GM18951 (cell line): Measurements from ENCODE around the gene APBB2.

Source experiments
- POLR2A ChIP-seq: IDR thresholded peaks from 4 replicates; pipeline ENCODE4 v1.6.1; 2011; ENCODE audit warnings: mild to moderate bottlenecking; ENCODE audit not compliant: insufficient read length, insufficient read depth; ENCODE audit errors: extremely low read depth
- in situ Hi-C: fragments of 300-500 bp; cut with MboI; formaldehyde crosslinking; loops from one replicate; pipeline ENCODE4 v1.12.0; 2022; ENCODE audit warnings: low sequenced_read_pairs, mixed read lengths, inconsistent platforms; ENCODE audit not compliant: unreplicated experiment

Gene APBB2

DNA sequence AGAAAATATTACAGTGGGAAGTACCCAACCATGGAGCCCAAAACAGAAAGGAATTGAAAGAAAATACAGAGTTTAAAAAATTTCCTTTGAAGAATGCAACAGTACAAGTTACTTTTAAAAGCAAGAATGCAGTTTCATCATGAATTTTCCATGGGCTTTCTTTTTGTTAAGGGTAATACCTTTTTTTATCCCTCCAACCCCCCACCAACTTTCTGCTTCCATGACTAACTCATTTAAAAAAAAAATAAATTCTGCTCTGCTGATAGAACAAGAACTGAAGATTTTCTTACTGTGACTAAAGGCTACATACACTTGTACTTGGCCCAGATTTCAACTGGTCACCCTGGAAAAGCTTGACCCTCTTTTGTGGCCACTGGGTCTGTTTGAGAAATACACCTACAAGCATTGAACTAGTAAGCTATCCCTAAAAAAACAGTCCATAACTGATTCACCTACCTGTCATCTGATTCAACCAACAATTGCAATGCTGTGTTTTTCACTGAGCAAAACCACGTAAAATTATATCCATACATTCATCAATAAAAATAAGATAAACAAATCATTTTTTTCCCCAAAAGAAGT lies 250.4 kb downstream of the APBB2 start:
- in situ Hi-C loops, result no loop called here
- TF ChIP-seq POLR2A, result no peak

DNA sequence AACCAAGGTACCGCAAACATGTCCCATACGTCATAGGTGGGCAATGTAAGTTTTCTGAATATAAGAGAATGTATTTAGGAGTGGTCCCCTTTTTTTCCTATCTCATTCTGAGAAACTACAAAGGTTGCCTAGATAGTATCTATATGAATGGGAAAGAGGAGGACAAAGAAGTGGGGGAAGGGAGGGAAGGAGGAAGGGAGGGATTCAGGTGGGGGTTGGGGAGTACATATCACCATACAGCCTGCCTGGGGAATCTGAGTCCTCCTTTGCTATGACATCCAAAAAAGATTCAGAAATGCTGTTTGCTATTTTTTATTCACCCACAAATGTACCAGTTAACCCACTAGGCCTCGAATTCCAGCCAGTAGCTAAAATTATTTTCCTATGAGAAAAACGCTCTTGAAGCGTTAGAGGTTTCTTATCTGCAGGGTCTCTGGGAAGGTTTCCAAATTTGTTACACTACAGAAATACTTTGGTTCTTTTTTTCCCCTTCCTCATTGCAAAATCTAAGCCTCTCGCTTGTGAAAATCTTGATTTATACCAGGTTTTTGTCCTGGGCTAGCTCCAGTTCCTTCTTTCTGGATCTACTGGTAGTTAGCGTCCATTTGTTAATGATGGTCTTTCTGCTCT lies 251.7 kb downstream of the APBB2 start:
- TF ChIP-seq POLR2A, result no peak
- in situ Hi-C loops, result no loop called here

DNA sequence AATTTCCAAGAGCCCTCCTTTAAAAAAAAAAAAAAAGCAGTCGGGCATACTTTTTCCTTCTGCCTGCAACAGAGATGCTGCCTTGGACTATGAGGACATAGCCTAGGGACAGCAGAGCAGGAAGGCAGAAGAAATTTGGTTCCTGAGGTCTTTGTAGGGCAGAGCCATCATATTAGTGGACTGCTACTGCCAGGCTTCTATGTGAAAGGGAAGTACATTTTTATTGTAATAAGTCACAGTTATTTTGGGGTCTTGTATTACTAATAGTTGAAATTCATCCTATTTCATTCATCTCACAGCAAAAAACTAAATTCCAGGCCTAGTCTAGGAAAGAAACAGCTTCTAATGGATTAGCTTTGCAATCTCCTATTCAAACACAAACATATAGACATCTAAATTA lies 253.4 kb downstream of the APBB2 start:
- no peak for TF ChIP-seq POLR2A
- in situ Hi-C loops, result no loop called here

DNA sequence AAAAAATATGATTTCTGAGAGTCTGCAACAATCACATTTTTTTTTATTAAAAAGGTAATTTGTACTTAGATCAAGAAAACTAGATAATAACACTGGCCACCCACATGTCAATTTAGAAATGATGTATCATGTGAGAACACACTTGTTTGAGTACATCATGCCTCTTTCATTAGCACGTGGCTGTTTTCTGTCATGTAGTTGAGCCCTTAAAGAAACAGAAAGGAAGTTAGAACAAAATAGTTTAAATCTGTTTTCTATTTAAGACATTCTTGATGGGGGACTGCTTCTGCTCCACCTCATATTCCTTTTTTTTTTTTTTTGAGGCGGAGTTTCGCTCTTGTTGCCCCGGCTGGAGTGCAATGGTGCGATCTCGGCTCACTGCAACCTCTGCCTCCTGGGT lies 257.1 kb downstream of the APBB2 start:
- no peak for TF ChIP-seq POLR2A
- in situ Hi-C loops, result no loop called here

DNA sequence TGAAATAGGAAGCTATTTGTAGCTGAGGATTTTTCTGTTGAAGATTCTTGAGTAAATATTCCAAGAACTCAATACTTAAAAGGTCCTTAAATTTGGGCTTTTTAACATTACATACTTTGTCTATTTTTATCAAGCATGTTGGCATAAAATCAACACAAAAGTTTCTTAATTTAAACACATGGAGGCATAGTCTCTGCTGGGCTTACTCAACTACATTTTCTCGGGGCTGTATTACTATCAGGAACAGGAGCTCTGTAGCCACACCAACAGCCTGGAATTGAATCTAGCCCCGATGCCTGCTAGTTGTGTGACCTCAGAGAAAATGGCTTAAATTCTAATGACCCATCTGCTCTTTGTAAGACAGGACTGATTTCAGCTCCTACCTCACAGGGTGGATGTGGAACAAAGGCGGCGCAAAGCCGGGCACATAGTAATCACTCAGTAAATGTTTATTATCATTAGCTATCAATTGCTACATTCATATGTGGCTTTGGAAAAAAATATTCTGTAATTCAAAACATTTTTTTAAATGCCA lies 257.6 kb downstream of the APBB2 start:
- no peak for TF ChIP-seq POLR2A
- in situ Hi-C loops, result no loop called here

DNA sequence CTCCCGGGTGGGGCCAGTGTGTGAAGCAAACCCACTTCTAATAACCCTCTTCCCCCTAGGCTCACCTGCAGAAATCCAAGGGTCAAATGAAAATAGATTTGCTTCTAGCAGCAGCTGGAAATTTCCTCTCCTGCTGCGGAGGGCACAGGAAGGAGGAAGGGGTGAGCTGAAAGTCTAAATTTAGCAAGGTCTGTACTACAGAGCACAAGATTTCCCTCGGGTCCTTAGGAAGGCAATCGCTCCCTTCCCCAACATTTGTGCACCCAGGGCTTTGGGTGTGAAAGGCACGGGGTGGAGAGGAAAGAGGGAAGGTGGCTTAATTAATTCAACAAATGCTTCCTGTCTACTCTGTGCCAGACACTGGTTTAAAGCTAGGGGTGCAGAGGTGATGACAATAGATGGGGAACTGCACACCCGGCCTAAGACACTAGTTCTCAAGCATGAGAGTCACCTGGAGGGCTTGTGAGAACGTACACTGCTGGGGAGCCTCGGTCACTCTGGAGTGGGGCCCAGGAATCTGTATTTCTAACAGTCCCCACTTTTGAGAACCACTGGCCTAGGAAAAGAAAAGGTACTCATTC lies 260.2 kb downstream of the APBB2 start:
- no peak for TF ChIP-seq POLR2A
- in situ Hi-C loops, result no loop called here

DNA sequence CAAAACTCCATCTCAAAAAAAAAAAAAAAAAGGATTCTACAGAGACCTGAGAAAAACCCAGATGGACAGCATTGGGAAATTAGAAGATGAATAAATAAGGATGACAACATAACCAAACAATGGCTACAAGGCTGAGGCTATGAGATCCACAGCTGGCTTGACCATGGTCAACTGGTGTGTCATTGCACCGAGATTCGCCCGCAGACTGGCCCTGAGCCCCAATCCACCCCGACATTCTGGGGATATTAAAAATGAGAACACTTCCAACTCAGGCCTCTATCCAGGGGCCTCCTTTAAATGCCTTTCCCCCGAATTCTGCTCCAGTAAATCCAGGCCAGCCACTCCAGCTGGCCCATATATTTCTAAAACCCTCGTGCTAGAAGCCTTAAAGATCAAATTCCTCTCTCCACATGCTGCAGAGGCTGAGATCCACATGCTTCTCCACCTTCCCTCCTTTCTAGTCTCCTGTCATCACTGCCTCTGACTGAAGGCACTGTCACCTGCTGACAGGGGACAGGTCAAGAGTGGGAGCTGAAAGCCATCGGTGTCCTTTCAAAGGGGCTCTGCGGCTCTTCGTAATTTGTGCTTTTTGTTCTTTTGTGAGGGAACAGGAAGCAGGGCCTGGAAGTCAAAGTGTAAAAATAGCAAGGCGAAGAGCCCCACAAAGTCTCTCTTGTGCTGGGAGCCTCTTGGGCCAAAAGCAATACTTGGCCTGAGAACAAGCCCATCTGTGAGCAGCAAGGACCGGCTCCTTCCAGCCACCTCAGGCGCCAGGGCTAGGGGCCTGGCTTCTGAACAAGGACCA lies 260.9 kb downstream of the APBB2 start:
- no peak for TF ChIP-seq POLR2A
- in situ Hi-C loops, result no loop called here

DNA sequence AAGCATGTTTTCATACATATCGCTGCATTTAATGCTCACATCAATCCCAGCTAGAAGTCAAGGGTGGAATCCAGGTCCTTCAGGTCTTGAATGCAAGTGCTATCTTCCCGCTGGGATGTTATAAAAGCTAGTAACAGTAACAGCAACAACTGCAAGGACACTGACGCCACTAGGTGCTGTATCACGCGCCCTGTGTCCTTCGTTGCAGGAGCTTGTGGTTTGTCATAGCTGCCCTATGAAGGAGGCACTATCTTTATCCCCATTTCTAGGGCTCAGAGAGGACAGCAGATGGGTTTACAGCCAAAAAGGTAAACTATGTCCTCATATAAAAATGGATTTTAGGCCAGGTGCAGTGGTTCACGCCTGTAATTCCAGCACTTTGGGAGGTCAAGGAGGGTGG lies 261.7 kb downstream of the APBB2 start:
- TF ChIP-seq POLR2A, result no peak
- in situ Hi-C loops, result no loop called here

DNA sequence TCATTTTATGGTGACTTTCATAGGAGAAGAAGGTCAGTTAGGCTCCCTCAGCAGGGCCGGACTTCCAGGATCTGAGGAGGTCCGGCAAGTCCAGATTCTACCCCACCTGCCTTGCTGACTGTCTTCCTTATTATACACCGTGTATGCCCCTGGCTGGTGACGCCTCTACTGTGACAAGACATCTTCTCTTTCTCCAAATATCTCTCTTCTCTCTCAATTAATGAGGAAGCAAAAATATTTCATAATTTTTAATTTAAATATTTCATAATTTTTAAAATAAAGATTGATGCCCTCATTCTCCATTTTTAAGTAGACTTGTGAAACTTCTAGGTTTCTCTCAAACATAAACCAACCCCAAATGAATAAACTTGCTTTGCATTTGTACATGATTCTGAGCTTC lies 262.1 kb downstream of the APBB2 start:
- no peak for TF ChIP-seq POLR2A
- in situ Hi-C loops, result no loop called here

DNA sequence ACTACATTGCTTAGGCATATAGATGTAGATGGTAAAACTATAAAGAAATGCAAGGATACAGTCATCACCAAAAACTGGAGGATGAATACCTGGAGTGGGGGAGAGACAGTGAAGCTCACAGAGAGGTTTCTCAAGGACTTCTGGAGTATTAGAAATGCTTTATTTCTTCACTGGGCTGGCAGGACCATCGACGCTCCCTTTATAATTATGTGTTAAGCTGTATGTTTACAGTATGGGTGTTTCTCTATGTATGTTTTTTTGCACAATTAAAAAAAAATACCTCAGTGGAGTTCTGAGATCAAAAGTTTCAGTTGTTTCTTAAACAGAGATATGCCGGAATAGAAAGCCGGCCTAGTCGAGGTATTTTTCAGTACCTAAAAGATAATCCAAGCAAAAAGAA lies 263.3 kb downstream of the APBB2 start:
- in situ Hi-C loops, result no loop called here
- TF ChIP-seq POLR2A, result no peak

DNA sequence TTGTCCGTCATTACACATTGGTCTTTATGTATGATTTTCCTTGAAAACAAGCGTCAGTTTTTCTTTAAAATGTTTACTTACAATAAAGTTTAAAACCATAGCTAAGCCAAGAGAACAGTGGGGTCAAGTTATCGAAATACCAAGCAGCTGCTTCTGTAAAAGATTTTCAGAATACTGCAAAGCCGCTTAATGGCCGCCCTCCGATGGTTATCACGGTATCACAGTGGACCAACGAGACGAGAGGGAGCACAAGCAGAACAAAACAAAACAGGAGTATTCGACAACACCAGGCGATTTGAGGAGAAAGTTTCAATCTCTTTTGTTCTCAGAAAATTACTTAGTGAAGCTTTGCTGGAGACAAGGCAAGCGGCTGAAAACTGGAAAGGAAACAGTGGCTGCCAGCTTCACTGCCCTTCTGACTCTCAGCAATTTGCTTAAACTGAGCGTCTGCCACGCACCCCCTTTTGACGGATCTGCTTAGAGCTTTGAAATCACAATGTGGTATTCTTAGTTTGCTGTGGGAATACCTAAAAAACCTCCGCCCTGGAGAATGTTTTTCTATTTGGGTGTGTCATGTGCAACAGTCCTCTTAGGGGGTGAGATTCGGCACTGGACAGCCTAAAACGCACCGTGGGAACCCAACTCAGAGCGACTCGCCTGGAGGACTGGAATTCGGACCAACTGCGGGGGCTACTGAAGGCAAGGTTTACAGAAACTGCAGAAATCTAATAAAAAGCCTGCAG lies 264.8 kb downstream of the APBB2 start:
- in situ Hi-C loops, result no loop called here
- no peak for TF ChIP-seq POLR2A

DNA sequence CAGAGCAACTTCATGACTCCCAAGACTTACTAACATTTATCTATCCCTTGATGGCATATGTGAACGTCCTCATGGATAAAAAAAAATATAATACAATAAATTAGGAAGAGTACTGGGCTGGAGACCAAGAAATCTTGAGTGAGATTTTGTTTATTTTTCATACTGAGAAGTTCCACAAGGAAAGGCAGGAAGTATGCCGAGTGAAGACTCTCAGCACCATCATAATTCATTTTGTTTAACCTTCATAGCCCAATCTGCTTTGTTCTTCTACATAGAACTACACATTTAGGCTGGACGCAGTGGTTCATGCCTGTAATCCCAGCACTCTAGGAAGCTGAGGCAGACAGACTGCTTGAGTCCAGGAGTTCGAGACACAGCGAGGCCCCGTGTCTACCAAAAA lies 266.3 kb downstream of the APBB2 start:
- TF ChIP-seq POLR2A, result no peak
- in situ Hi-C loops, result no loop called here

DNA sequence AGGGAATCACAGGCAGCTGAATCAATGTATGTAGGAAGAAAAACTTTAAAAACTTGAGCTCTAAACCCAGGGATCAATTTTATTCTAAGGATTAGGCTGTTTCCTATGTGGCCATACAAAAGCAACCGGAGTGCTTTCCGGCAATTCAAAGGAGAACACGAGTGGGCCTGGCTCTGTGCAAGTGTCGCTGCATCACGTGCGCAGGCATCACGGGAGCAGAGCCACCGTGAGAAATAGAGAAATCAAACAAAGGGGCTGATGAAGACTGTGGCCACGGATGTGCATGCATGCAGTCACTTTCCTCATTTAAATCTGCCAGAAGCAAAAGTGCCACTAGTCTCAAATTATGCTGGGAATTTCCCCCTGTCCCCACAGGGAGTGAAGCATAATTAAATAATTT lies 267.7 kb downstream of the APBB2 start:
- TF ChIP-seq POLR2A, result no peak
- in situ Hi-C loops, result no loop called here
